ENCODE measurements around the gene MAP2.

The MAP2 gene

GRCh38 chr2:209391776-209392401, 32.0 kb upstream of the MAP2 start:
- H3K4me1 ChIP-seq (ENCODE audit: control insufficient read depth in 1 of 2, insufficient read depth in 2 of 2, low read length in 2 of 2), result no peaks in the 10 kb centered on the region
- H3K27ac ChIP-seq (ENCODE audit: low read length), result no peak overlapping the region
- H3K27me3 ChIP-seq (ENCODE audit: low read depth, low read length), result no peaks in the 10 kb centered on the region
- no peaks in the 10 kb centered on the region for H3K9me3 ChIP-seq (ENCODE audit: control insufficient read depth in 1 of 2, low read length in 2 of 2)
- H3K4me3 ChIP-seq (ENCODE audit: low read depth in 1 of 2, low read length in 2 of 2), result no peak overlapping the region
- no peaks in the 10 kb centered on the region for H3K36me3 ChIP-seq (ENCODE audit: control insufficient read depth in 1 of 2, insufficient read depth in 2 of 2, low read length in 2 of 2)

DNA sequence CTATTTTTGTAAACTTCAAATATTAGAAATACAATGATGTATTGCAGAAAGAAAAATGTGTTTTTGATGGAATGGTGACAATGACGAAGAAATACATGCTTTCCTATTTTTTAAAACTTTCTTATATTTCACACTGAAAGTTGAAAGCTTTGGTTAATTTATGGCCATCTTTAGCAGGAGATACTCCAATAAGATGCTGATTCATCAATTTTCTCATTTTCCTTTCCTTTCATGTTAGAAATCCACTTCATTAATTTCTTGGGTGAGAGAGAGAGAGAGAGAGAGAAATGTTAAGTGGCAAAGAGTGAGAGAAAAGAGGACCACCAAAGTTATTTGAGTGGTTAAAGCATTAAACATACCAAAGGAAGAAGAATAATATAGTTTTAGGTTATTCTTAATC, 28.6 kb upstream of the MAP2 start:
- Histone ChIP-seq H3K27ac (ENCODE audit: low read length) (no peak overlapping the region), H3K4me1 (ENCODE audit: control insufficient read depth in 1 of 2, insufficient read depth in 2 of 2, low read length in 2 of 2) (no peaks in the 10 kb centered on the region), H3K27me3 (ENCODE audit: low read depth, low read length) (no peaks in the 10 kb centered on the region), H3K36me3 (ENCODE audit: control insufficient read depth in 1 of 2, insufficient read depth in 2 of 2, low read length in 2 of 2) (no peaks in the 10 kb centered on the region), H3K4me3 (ENCODE audit: low read depth in 1 of 2, low read length in 2 of 2) (no peak overlapping the region), H3K9me3 (ENCODE audit: control insufficient read depth in 1 of 2, low read length in 2 of 2) (no peaks in the 10 kb centered on the region)

DNA sequence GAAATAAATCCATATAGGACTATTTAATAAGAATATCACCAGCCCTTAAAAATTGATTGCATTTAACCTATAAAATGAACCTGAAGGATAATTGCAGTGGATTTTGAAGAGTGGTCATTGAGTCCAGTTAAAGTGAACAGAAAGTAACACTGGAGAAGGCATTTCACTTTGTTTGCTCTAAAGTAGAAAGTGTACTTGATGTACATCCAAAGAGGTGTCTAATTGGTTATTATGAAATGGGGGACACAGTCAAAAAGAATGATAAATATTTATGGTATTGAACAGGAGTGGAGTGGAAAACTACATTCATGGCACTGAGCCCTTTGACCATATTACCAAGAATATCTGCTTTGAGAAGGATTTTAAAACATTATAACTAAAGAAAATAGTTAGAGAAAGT, 28.2 kb upstream of the MAP2 start:
- H3K27me3 ChIP-seq (ENCODE audit: low read depth, low read length), result no peaks in the 10 kb centered on the region
- H3K9me3 ChIP-seq (ENCODE audit: control insufficient read depth in 1 of 2, low read length in 2 of 2), result no peaks in the 10 kb centered on the region
- H3K36me3 ChIP-seq (ENCODE audit: control insufficient read depth in 1 of 2, insufficient read depth in 2 of 2, low read length in 2 of 2), result no peaks in the 10 kb centered on the region
- H3K4me1 ChIP-seq (ENCODE audit: control insufficient read depth in 1 of 2, insufficient read depth in 2 of 2, low read length in 2 of 2), result no peaks in the 10 kb centered on the region
- no peak overlapping the region for H3K4me3 ChIP-seq (ENCODE audit: low read depth in 1 of 2, low read length in 2 of 2)
- H3K27ac ChIP-seq (ENCODE audit: low read length), result no peak overlapping the region

- H3K27ac ChIP-seq (ENCODE audit: low read length), result no peak overlapping the region
- no peaks in the 10 kb centered on the region for H3K27me3 ChIP-seq (ENCODE audit: low read depth, low read length)
- H3K36me3 ChIP-seq (ENCODE audit: control insufficient read depth in 1 of 2, insufficient read depth in 2 of 2, low read length in 2 of 2), result no peaks in the 10 kb centered on the region
- no peaks in the 10 kb centered on the region for H3K4me1 ChIP-seq (ENCODE audit: control insufficient read depth in 1 of 2, insufficient read depth in 2 of 2, low read length in 2 of 2)
- no peaks in the 10 kb centered on the region for H3K9me3 ChIP-seq (ENCODE audit: control insufficient read depth in 1 of 2, low read length in 2 of 2)
- H3K4me3 ChIP-seq (ENCODE audit: low read depth in 1 of 2, low read length in 2 of 2), result no peak overlapping the region
Observed at GRCh38 chr2:209398463-209398862, 25.4 kb upstream of the MAP2 start.

DNA sequence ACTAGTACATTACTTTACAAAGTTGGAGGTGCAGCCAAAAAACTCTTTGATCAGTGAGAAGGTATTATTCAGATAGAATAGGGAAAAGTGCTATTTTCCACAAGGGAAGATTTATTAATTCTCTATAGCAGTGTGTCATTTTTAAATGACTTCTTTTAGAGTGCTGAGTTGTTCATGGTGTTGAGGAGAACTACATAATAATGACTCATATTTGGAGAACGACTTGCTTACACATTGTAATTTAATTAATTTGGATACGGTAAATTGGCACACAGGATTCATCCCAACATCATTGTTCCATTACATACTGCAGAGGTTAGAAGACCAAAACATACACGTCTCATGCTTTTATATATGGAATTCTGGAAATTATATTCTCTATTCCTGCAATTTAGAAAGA, 22.1 kb upstream of the MAP2 start:
- no peaks in the 10 kb centered on the region for H3K9me3 ChIP-seq (ENCODE audit: control insufficient read depth in 1 of 2, low read length in 2 of 2)
- H3K36me3 ChIP-seq (ENCODE audit: control insufficient read depth in 1 of 2, insufficient read depth in 2 of 2, low read length in 2 of 2), result no peaks in the 10 kb centered on the region
- no peaks in the 10 kb centered on the region for H3K27me3 ChIP-seq (ENCODE audit: low read depth, low read length)
- H3K4me1 ChIP-seq (ENCODE audit: control insufficient read depth in 1 of 2, insufficient read depth in 2 of 2, low read length in 2 of 2), result no peaks in the 10 kb centered on the region
- no peak overlapping the region for H3K27ac ChIP-seq (ENCODE audit: low read length)
- H3K4me3 ChIP-seq (ENCODE audit: low read depth in 1 of 2, low read length in 2 of 2), result no peak overlapping the region

DNA sequence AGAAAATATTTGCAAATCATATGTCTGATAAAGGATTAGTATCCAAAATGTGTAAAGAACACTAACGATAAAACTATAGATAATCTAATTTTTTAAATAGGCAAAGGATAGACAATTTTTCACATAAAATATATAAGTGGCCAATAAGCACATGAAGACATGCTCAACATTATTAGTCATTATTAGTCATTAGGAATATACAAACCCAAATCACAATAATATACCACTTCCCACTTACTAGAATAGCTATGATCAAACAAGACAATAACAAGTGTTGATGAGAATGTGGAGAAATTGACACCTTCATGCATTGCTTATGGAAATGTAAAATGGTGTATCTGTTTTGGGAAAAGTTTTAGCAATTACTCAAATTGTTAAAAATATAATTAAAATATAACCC, 12.6 kb upstream of the MAP2 start:
- Histone ChIP-seq H3K4me3 (ENCODE audit: low read depth in 1 of 2, low read length in 2 of 2) (no peak overlapping the region), H3K9me3 (ENCODE audit: control insufficient read depth in 1 of 2, low read length in 2 of 2) (peaks cover 0 to 3% of the 10 kb centered on the region in 2 donors), H3K4me1 (ENCODE audit: control insufficient read depth in 1 of 2, insufficient read depth in 2 of 2, low read length in 2 of 2) (no peaks in the 10 kb centered on the region), H3K36me3 (ENCODE audit: control insufficient read depth in 1 of 2, insufficient read depth in 2 of 2, low read length in 2 of 2) (no peaks in the 10 kb centered on the region), H3K27ac (ENCODE audit: low read length) (no peak overlapping the region), H3K27me3 (ENCODE audit: low read depth, low read length) (no peaks in the 10 kb centered on the region)

DNA sequence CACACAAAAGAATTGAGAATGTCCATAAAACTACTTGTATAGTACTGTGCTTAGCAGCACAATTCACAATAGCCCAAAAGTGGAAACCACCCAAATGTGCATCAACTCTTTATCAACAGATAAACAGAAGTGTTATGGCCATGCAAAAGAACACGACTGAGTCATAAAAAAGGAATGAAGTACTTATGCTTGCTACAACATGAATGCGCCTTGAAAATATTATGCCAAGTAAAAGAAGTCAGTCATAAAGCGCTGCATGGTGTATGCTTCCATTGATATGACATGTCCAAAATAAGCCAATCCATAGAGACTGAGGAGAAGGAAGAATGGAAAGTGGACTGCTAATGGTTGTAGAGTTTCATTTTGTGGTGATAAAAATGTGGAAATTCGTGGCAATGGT, 12.1 kb upstream of the MAP2 start:
- Histone ChIP-seq H3K27me3 (ENCODE audit: low read depth, low read length) (no peaks in the 10 kb centered on the region), H3K4me1 (ENCODE audit: control insufficient read depth in 1 of 2, insufficient read depth in 2 of 2, low read length in 2 of 2) (no peaks in the 10 kb centered on the region), H3K4me3 (ENCODE audit: low read depth in 1 of 2, low read length in 2 of 2) (no peak overlapping the region), H3K27ac (ENCODE audit: low read length) (no peak overlapping the region), H3K36me3 (ENCODE audit: control insufficient read depth in 1 of 2, insufficient read depth in 2 of 2, low read length in 2 of 2) (no peaks in the 10 kb centered on the region), H3K9me3 (ENCODE audit: control insufficient read depth in 1 of 2, low read length in 2 of 2) (peaks cover 0 to 3% of the 10 kb centered on the region in 2 donors)

GRCh38 chr2:209413311-209414014, 10.4 kb upstream of the MAP2 start:
- Histone ChIP-seq H3K27ac (ENCODE audit: low read length) (no peak overlapping the region), H3K4me3 (ENCODE audit: low read depth in 1 of 2, low read length in 2 of 2) (no peak overlapping the region), H3K27me3 (ENCODE audit: low read depth, low read length) (no peaks in the 10 kb centered on the region), H3K9me3 (ENCODE audit: control insufficient read depth in 1 of 2, low read length in 2 of 2) (peaks cover 0 to 3% of the 10 kb centered on the region in 2 donors), H3K4me1 (ENCODE audit: control insufficient read depth in 1 of 2, insufficient read depth in 2 of 2, low read length in 2 of 2) (no peaks in the 10 kb centered on the region), H3K36me3 (ENCODE audit: control insufficient read depth in 1 of 2, insufficient read depth in 2 of 2, low read length in 2 of 2) (no peaks in the 10 kb centered on the region)

- H3K4me1 ChIP-seq (ENCODE audit: control insufficient read depth in 1 of 2, insufficient read depth in 2 of 2, low read length in 2 of 2), result no peaks in the 10 kb centered on the region
- no peak overlapping the region for H3K4me3 ChIP-seq (ENCODE audit: low read depth in 1 of 2, low read length in 2 of 2)
- H3K27ac ChIP-seq (ENCODE audit: low read length), result no peak overlapping the region
- H3K27me3 ChIP-seq (ENCODE audit: low read depth, low read length), result no peaks in the 10 kb centered on the region
- no peaks in the 10 kb centered on the region for H3K36me3 ChIP-seq (ENCODE audit: control insufficient read depth in 1 of 2, insufficient read depth in 2 of 2, low read length in 2 of 2)
- H3K9me3 ChIP-seq (ENCODE audit: control insufficient read depth in 1 of 2, low read length in 2 of 2), result peaks cover 0 to 3% of the 10 kb centered on the region in 2 donors
Observed at GRCh38 chr2:209416913-209417312, 6.9 kb upstream of the MAP2 start.

GRCh38 chr2:209422191-209422754, 1.6 kb upstream of the MAP2 start:
- Histone ChIP-seq H3K9me3 (ENCODE audit: control insufficient read depth in 1 of 2, low read length in 2 of 2) (no peaks in the 10 kb centered on the region), H3K27ac (ENCODE audit: low read length) (no peak overlapping the region), H3K36me3 (ENCODE audit: control insufficient read depth in 1 of 2, insufficient read depth in 2 of 2, low read length in 2 of 2) (no peaks in the 10 kb centered on the region), H3K4me1 (ENCODE audit: control insufficient read depth in 1 of 2, insufficient read depth in 2 of 2, low read length in 2 of 2) (peaks cover 4 to 11% of the 10 kb centered on the region in 2 donors), H3K27me3 (ENCODE audit: low read depth, low read length) (peaks cover 3% of the 10 kb centered on the region), H3K4me3 (ENCODE audit: low read depth in 1 of 2, low read length in 2 of 2) (no peak overlapping the region)

DNA sequence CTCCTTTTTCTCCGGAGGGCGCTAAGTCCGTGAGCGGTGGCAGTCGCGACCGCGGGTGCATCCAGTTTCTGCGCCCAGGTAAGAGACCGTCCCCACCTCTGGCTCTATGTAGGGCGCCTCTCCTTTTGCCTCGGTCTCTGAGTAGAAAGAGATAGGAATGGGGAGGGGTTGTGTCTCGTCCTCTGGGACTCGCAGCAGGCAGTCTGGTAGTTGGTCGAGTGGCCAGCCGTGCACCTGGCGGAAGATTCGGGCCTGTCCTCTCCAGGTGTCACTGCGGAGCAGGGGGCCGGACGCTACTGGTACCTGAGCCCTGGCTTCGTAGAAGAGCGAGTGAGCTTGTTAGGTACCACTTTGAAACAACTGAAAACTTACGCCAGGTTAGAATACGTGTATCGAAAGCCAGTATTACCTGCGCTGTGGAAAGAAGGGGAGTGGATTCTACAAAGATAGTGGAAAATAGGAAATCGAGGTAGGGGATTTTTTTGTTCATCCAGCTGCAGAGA, 403 bp downstream of the MAP2 start:
- H3K4me3 ChIP-seq (ENCODE audit: low read depth in 1 of 2, low read length in 2 of 2), result peak overlapping the region; percentile 54 to 86
- H3K9me3 ChIP-seq (ENCODE audit: control insufficient read depth in 1 of 2, low read length in 2 of 2), result no peaks in the 10 kb centered on the region
- H3K4me1 ChIP-seq (ENCODE audit: control insufficient read depth in 1 of 2, insufficient read depth in 2 of 2, low read length in 2 of 2), result peaks cover 4 to 11% of the 10 kb centered on the region in 2 donors
- H3K27ac ChIP-seq (ENCODE audit: low read length), result no peak overlapping the region
- H3K36me3 ChIP-seq (ENCODE audit: control insufficient read depth in 1 of 2, insufficient read depth in 2 of 2, low read length in 2 of 2), result no peaks in the 10 kb centered on the region
- peaks cover 3% of the 10 kb centered on the region for H3K27me3 ChIP-seq (ENCODE audit: low read depth, low read length)

Measured in muscle layer of duodenum (tissue), 2 donors.